Tibial artery (tissue), 4 donors: Measurements from ENCODE around the gene COX6B2.

ENCODE experiments used
- DNase-seq, 2 donors: peaks; one replicate each; pipeline ENCODE4 v3.0.0-alpha.2; 2019
- H3K27ac ChIP-seq, 2 donors: fragments of 200-600 bp; sonication (generic) in 1 of 2; 1 replicate in 1 of 2; 2 replicates in 1 of 2; pipeline ENCODE4 v1.5.1; 2018 to 2019; ENCODE audit warnings: mild to moderate bottlenecking in 1 of 2
- H3K27me3 ChIP-seq, 2 donors: fragments of 200-600 bp; sonication (generic) in 1 of 2; one replicate each; pipeline versions ENCODE4 v1.5.1 to v1.6.0; 2016 to 2019
- H3K36me3 ChIP-seq, 3 donors: fragments of 200-600 bp; sonication (generic) in 2 of 3; one replicate each; pipeline ENCODE4 v1.5.1; 2016 to 2019; ENCODE audit warnings: mild to moderate bottlenecking in 2 of 3
- H3K4me1 ChIP-seq, 4 donors: fragments of 200-600 bp; sonication (generic) in 2 of 4; 1 replicate in 3 of 4; 2 replicates in 1 of 4; pipeline ENCODE4 v1.5.1; 2016 to 2019
- H3K4me3 ChIP-seq, 2 donors: fragments of 200-600 bp; sonication (generic) in 1 of 2; 1 replicate in 1 of 2; 2 replicates in 1 of 2; pipeline ENCODE4 v1.5.1; 2018 to 2019; ENCODE audit warnings: mild to moderate bottlenecking in 2 of 2
- H3K9me3 ChIP-seq, 3 donors: fragments of 200-600 bp; sonication (generic) in 1 of 3; one replicate each; pipeline ENCODE4 v1.5.1; 2016 to 2019
- CTCF ChIP-seq, 2 experiments: fragments of 200-600 bp in 1 of 2; fragments of 450-650 bp in 1 of 2; IDR thresholded peaks; one replicate each; pipeline ENCODE4 v1.5.1; 2017 to 2019; ENCODE audit warnings: antibody characterized with exemption in 2 of 2, mild to moderate bottlenecking in 1 of 2, moderate library complexity in 1 of 2
- intact Hi-C: fragments of 100-400 bp; cut with DNase I; formaldehyde crosslinking; loops from one replicate; pipeline ENCODE4 v1.15.0; 2023; ENCODE audit warnings: low total_unique reads

Gene COX6B2

GRCh38 chr19:55373306-55373992, 18.9 kb upstream of the COX6B2 start:
- H3K4me1 ChIP-seq, result peaks cover 0 to 32% (median 20%) of the 10 kb centered on the region in 4 donors
- no peak overlapping the region for H3K27ac ChIP-seq
- no peak overlapping the region for H3K4me3 ChIP-seq
- no peaks in the 10 kb centered on the region for H3K36me3 ChIP-seq
- no peaks in the 10 kb centered on the region for H3K9me3 ChIP-seq
- intact Hi-C loops, result no loop called here
- H3K27me3 ChIP-seq, result peaks cover 4 to 95% of the 10 kb centered on the region in 2 donors
- TF ChIP-seq CTCF (IDR thresholded peaks at IDR 0.05), result no peak
- no peak for DNase-seq

- Histone ChIP-seq H3K9me3 (no peaks in the 10 kb centered on the region), H3K4me1 (peaks cover 0 to 34% (median 20%) of the 10 kb centered on the region in 4 donors), H3K27ac (no peak overlapping the region), H3K4me3 (no peak overlapping the region), H3K36me3 (no peaks in the 10 kb centered on the region), H3K27me3 (peaks cover 4 to 99% of the 10 kb centered on the region in 2 donors)
- TF ChIP-seq CTCF (IDR thresholded peaks at IDR 0.05), result no peak
- DNase-seq, result no peak
- intact Hi-C loops, result no loop called here
Measured at GRCh38 chr19:55372316-55373081, 18.0 kb upstream of the COX6B2 start.

GRCh38 chr19:55370305-55370988, 15.9 kb upstream of the COX6B2 start, which contains the start of gene IL11:
Gene IL11, minus strand, starts transcription at chr19:55370463. Its CDS starts 153 bp downstream, at chr19:55370310.
- TF ChIP-seq CTCF (IDR thresholded peaks at IDR 0.05), result no peak
- peaks cover 2 to 90% of the 10 kb centered on the region in 2 donors for H3K27me3 ChIP-seq

GRCh38 chr19:55369653-55370304, 15.3 kb upstream of the COX6B2 start:
- DNase-seq, result no peak
- Histone ChIP-seq H3K36me3 (no peaks in the 10 kb centered on the region), H3K4me3 (peak overlapping the region in 1 of 2 donors; percentile 24), H3K9me3 (no peaks in the 10 kb centered on the region), H3K4me1 (peaks cover 0 to 34% (median 20%) of the 10 kb centered on the region in 4 donors), H3K27me3 (peaks cover 0 to 85% of the 10 kb centered on the region in 2 donors), H3K27ac (no peak overlapping the region)
- no peak for TF ChIP-seq CTCF (IDR thresholded peaks at IDR 0.05)
- intact Hi-C loops, result no loop called here

More at GRCh38 chr19:55370305-55370988, 15.9 kb upstream of the COX6B2 start, which contains the start of gene IL11:
- Histone ChIP-seq H3K27ac (no peak within 1 kb of the TSS), H3K9me3 (no peaks in the 10 kb centered on the region), H3K4me1 (peaks cover 0 to 34% (median 20%) of the 10 kb centered on the region in 4 donors), H3K4me3 (peak within 1 kb of the TSS in 1 of 2 donors; percentile 31), H3K36me3 (no peaks in the 10 kb centered on the region)
- intact Hi-C loops, result no loop called here
- no peak for DNase-seq
